Stimulated activated CD8-positive, alpha-beta memory T cell treated with anti-CD3 and anti-CD28 coated beads, Interleukin-15, amount 100 ng/mL, for 4 hours (primary cell): ENCODE results near the gene CLEC4G.

Experiments used
- DNase-seq, 2 donors: peaks; one replicate each; pipeline ENCODE4 v3.0.0-alpha.2; 2020; ENCODE audit warnings: low read depth in 2 of 2

CLEC4G gene

DNA sequence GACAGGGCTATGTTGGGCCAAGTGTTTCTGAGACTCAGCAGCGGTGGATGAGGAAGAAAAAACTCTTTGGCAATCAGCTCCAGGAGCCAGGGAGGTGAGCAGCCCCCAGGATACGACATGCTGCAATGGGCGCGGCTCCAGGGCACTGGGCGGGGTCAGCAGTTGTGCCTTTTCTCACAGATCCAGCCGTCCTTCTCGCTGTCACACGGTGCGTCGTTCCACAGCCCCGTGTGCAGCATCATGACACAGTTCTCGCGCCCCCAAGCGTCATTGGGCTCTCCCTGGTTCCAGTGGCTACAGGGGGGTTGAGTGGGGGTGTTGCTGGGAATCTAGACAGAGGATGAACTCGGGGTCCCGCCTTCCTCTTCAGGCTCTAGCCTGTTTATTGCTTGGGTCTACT is 2.7 kb downstream of the CLEC4G start:
- DNase-seq, result no peak

DNA sequence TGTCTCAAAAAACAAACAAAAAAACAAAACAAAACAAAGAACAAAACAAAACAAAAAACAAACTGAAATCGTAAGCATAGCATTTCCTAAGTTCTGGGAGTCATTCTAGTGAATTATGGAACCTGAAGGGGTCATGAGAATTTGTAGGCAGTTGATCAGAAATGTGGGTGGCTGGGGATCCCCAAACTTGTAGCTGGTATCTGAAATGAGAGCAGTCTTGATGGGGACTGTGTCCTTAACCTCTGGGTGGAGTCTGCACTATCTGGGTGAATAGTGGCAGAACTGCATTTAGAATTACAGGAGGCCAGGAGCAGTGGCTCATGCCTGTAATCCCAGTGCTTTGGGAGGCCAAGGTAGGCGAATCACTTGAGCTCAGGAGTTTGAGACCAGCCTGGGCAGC is 6.1 kb downstream of the CLEC4G start:
- no peak for DNase-seq

DNA sequence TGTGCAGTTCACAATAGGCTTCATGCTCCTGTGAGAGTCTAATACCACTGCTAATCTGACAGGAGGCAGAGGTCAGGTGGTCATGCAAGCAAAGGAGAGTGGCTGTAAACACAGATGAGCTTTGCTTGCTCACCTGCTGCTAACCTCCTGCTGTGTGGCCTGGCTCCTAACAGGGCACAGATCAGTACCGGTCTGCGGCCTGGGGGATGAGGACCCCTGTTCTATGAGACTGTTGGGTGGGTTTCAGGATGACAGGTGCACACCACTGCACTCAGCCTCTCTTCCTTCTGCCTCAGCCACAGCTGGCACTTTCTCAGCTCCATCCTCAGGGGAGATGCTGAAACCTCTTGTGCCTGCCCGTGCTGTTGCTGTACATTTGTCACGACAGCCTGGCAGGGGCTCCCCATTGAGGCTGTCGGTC is 9.7 kb downstream of the CLEC4G start:
- no peak for DNase-seq

DNA sequence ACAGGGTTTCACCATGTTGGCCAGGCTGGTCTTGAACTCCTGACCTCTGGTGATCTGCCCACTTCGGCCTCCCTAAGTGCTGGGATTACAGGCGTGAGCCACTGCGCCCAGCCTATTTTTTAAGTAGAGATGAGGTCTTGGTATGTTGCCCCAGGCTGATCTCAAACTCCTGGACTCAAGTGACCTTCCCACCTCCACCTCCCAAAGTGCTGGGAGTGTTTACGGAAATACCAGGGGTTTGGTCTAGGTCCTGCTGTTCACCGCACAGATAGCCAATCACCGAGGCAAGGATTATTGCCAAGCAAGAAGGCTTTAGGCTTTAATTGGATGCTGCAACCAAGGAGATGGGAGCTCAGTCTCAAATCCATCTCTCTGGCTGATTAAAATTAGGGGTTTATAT is 11.6 kb downstream of the CLEC4G start:
- no peak for DNase-seq

DNA sequence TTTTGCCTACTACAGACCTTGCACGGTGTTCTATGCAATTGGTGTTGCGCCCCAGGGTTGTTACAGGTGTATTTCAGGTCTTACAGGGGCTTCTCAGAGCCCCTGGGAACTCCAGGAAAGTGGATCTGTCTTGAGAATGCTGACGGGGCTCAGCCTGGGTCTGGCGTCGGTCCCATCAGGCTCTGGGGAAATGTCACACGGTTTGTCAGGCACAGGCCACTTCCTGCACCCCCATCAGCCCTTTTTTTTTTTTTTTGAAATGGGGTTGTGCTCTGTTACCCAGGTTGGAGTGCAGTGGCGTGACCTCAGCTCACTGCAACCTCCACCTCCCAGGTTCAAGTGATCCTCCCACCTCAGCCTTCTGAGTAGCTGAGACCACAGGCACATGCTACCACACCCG is 13.2 kb downstream of the CLEC4G start:
- no peak for DNase-seq

DNA sequence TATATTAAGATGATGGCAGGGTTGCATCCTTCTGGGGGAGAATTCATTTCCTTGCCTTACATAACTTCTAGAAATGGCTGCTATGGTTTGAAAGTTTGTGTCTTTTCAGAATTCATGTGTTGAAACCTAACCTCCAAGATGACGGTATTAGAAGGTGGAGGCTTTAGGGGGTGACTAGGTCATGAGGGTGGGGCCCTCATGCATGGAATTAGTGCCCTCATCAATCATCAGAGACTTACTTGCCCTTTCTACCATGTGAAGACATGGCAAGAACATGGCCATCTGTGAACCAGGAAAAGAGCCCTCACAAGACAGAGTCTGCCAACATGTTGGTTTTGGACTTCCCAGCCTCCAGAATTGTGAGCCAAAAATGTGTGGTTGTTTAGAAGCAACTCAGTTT is 15.1 kb downstream of the CLEC4G start:
- DNase-seq, result no peak

DNA sequence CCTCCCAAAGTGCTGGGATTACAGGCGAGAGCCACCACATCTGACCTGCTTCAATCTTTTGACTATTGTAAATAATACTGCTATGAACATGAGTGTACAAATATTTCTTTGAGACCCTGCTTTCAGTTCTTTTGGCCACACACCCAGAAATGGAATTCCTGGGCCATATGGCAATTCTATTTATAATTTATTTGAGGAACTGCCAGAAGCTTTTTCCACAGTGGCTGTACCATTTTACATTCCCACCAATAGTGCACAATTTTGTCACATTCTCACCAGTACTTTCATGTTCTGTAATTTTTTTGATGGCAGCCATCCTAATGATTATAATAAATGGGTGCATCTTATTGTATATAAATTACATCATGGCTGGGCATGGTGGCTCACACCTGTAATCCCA is 16.2 kb downstream of the CLEC4G start:
- DNase-seq, result no peak

DNA sequence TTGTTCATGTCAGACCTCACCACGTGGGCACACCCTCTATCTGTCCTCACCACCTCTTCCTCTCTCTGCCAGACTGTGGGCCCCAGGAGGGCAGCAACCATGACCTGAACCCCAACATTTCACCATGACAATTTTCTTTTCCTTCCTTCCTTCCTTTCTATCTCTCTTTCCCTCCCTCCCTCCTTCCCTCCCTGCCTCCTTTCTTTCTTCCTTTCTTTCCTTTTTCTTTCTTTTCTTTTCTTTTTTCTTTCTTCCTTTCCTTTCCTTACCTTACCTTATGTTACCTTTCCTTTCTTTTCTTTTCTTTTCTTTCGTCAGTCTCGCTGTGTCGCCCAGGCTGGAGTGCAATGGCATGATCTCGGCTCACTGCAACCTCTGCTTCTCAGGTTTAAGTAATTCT is 21.3 kb downstream of the CLEC4G start:
- no peak for DNase-seq

DNA sequence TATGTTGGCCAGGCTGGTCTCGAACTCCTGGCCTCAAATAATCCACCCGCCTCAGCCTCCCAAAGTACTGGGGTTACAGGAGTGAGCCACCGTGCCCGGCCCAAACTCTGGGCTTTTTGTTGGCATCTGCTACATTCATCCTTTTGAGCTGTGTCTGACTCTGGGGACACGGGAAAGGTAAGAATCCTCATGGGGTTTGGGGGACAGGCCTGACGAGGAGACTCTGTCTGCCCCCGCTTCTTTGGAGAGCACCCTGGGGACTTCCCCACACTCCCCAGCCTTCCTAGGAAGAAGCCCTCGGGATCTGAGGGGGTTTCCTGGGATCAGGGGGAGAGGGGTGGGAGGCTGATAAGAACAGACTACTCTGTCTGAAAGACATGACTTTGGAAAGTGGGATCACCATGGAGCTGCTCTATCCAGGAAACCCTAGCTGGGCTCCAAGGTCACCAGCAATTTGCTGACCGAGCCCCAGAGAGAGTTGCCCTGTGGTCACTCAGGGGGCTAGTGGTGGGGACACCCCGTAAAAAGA is 21.9 kb downstream of the CLEC4G start:
- DNase-seq, result no peak

DNA sequence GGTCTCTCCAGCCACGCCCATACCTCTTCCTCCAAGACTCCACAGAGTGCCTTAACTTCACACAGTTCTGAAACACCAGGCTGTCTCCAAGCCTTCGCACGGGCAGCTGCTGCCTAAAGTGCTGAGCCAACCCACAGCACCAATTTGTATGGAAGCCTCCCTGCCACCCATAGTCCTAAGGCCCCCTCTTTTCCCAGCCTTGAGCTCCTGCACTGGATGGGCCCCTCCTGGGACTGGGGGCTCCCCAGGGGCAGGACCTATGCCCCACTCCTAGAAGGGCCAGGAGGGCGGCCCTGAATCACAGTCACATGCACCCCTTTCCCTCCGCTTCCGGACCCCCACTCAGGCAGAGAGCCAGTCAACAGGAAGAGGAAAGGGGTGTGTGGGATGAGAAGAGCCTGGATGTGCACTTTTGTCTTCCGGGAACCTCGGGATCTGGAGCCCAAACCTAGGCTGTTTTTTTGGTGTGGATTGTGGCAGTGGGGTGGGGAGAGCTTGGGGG is 24.9 kb downstream of the CLEC4G start:
- no peak for DNase-seq

DNA sequence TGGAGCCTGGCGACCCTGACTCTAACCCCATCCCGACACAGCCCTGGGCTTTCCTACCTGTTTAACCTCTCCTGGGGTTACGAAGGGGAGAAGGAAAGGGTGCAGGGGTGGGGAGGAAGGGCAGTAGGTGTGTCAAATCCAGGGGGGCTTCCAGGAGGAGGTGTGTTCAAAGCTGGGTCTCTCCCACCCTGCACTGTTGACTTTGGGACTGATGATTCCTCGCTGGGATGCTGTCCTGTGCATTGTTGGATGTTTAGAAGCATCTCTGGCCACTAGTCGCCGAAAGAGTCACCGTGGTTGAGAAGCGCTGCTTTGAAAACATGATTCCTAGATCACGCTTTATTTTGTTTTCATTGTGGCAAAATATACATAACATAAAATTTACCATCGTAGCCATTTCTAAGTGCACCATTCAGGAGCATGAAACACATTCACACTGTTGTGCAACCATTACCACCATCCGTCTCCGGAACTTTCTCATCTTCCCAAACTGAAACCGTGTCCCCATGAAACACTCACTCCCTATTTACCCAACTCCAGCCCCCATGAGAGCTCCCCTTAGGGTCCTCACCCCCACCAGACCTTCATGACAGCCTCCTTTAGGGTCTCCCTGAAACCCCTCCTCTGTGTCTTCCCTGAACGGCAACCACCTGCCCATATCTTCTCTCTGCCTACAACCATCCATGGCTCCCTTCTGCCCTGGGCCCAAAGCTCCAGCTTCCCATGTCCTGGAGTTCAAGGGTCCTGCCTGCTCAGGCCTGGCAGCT is 25.5 kb downstream of the CLEC4G start:
- no peak for DNase-seq

DNA sequence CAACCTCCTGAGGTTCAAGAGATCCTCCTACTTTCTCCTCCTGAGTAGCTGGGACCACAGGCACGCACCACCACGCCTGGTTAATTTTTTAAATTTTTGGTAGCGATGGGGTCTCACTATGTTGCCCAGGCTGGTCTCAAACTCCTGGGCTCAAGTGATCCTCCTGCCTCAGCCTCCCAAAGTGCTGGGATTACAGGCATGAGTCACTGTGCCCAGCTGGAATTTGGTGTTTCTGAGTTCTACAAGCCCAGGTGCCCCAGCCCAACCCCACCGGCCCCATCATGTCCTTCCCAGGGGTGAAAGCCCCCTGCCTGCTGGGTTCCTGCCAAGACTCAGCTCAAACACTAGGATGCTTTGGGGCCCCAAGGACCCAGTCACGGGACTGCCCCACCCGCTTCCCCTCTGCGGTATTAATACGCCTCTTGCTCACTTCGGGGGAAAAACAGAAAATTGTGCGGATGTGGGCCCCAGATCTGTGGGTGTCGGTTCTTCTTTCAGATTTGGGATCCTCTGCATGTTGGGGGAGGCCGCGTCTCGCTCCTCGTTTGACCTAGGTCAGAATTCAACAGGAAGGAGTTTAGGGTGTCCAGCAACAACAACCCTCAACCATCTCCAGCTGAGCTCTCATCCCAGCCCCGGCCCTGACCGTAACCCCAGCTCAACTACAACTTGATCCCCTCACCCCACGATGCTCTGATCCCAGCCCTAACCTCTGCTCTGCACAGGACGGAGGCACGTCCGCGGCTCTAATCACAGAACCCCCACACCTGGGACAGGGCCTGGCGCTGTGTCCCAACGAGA is 26.3 kb downstream of the CLEC4G start:
- peak; percentile 38 to 62 for DNase-seq

DNA sequence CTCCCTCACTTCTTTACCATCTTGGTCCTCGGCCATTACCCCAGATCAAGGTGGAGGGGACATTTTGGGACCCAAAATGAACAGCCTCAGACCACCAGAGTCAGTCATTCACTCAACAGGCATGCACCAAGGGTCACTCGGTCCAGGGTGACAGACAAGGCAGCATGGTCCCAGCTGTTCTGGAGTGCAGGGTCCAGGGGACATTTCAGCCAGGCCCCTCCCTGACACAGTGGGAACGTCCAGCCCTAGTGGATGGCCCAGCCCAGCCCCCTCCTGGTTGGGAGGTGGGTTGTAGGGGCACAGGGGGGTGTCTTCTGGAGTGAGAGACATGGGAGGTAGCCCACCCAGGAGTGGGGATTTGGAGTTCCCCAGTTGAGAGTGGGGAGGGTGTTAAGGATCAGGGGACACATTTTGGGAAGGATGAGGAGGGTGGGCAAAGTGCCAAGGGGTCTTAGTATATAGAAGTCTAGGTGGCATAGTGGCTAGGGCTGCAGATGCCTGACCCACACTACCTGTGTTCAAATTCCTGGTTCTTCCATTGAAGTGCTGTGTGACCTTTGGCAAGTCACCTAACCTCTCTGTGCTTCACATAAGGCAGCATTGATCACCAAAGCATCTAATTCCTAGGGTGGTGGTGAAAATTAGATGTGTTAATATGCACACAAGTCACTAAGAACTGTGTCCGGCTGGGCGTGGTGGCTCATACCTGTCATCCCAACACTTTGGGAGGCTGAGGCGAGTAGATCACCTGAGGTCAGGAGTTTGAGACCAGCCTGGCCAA is 27.4 kb downstream of the CLEC4G start:
- no peak for DNase-seq

DNA sequence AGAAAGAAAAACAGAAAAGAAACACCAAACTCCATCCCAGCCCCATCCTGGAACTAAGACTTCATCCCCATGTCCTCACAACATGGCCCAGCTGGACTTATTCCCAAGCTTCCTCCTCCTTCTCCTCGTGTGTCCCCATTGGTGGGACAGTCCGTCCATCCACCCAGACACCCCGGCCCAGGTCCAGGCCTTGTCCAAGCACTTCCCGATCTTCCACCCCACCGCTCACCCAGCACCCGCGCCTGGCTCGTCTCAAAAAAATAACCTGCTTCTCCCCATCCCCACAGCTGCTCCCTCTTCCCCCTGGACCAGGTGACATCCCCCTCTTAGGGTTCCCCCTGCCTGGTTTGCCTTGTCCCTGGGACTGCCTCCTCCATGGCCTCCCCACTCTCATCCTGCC is 28.6 kb downstream of the CLEC4G start:
- DNase-seq, result no peak

DNA sequence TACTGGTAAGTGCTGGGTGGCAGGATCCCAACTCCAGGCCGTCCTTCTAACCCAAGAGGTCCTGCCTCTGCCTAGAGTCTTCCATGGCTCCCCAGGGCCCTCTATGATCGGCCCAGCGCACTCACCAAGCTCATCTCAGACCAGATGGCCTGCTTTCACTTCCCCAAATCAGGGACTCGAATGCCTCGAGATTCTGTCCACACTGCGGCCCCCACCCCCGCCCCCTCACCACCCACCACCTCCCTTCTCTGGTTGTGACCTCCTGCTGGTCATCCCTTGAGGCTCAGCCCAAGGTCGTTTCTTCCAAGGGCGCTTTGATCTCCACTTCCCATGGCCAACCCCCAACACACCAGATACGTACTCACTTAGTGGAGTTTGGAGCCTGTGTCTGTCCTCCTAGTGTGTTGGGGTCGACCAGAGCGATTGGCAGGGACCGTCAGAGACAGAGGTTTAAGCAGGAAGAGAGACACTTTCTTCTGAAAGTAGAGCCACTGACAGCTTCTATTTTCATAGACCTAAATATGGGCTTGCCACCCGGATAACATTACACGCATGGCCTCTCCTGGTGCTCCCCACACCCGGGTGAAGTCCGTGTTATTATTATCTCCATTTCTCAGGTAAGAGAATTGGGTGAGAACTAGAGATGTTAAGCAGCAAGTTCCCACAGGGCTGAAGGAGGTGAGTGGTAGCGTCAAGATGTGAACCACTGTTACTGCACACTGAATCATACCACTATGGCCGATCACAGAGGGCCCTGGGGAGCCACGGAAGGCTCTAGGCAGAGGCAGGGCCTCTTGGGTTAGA is 30.1 kb downstream of the CLEC4G start, which contains the start of gene FCER2:
Gene FCER2, minus strand, starts transcription at position 478 of the 804 bp plus-strand sequence. CDS start 2,371 bp downstream, outside the sequence.
- DNase-seq, result no peak

DNA sequence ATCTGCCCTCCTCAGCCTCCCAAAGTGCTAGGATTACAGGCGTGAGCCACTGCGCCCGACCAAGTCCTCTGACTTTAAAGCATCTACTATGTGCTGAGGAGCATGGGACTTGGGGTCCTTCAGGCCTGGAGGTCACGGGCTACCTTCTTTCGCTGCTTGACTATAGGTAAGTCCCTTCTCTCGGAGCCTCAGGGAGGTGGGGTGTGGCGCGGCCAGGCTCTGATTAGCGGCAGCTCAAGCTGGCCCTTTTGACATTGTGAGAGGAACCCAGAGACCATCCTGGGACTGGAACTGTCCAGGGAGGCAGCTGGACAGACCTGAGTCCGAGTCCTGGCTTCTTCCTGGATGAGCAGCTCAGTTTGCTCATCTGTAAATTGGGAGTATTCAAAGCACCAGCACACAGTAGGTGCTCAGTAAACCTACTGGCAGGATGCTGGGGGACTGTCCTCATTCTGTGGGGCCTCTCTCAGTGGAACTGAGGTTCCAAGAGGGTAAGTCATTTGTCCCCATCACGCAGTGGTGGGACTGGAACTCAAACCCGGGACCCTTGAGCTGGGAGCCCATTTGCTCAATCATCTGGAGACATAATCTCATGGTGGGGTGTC is 30.8 kb downstream of the CLEC4G start:
- no peak for DNase-seq

DNA sequence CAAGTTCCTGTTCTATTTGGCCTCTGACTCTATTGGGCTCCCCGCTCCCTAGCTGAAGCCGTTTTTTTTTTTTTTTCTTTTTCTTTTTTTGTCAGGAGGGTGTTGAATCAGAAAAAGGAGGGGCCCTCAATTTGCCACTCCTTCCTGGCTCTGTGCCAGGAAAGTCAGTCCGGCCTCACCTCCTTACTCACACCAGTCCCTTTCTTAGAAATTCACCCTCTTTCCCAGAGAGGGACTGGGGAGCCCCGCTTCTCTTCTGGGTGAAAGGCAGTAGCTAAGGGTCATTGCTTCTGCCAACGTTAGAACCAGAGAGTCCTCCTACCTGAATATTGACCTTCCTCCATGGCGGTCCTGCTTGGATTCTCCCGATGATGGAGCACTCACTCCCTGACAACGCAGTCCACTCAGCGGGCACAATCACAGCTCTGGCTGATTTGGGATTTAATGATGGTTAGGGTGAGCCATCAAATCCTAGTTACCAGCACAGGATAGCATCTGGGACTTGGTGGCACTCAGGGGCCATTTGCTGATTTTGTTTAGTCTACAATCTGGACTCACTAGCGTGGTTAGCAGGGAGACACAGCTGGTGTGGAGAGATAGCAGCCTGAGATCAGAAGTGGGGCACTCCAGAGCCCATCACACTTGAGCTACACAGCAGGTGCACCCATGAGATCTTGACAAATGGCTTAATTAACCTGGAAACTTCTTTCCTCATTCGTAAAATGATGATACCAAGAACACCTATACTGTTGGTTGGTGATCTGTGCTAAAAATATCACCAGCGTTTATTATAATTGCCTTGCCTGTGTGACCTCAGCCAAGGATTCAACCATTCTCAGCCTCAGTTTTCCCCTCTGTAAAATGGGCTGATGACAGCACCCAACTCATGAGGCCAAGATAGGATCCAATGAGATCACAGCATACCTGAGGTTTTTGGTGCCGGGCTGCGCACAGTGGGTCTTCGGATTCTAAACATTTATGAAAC is 32.2 kb downstream of the CLEC4G start:
- no peak for DNase-seq

DNA sequence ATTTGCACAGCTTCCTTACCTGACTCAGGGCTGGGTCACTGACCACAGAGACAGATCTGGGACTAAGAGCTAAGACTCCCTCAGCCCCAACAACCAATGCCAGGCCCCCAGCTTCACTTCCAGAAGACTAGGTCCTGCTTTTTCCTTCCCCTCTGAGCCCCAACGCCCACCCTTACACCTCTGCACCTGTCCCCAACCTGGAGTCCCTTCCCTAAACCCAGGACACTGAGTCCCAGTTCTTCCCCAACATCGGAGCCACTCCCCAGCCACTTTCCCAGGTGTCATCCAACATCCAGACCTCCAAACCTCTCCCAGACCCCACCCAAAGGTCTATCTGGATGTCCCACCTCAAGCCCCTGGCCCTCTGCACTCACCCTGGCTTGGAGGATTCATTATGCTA is 32.9 kb downstream of the CLEC4G start:
- no peak for DNase-seq

DNA sequence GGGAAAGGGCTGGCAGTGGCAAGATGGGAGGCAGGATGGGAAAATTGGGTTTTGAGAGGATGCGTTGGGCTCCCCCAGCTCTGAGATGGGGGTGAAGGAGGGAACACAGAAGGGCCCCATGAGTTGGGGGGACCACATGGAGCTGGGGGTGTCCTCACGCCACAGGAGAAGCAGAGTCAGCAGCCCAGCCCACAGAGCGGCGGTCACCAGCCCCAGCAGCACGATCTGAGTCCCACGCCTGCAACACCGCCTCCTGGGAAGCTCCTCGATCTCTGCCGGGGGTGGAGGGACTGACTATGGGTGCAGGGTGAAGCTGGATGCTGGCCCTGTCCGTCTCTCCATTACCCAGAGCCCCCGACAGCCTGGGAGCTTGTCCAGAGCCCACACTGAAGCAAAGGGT is 33.3 kb downstream of the CLEC4G start:
- no peak for DNase-seq
